PFSK-1 (cell line): Measurements from ENCODE around the gene LRP2.

ENCODE experiments used
- FOXP2 ChIP-seq: optimal IDR thresholded peaks from 2 replicates; pipeline ENCODE3; 2011; ENCODE audit warnings: borderline replicate concordance, control low read depth, inconsistent platforms; ENCODE audit not compliant: insufficient read depth; ENCODE audit errors: extremely low read length, extremely low read depth
- POLR2AphosphoS5 ChIP-seq: IDR thresholded peaks from 2 replicates; pipeline ENCODE4 v1.6.1; 2012; ENCODE audit warnings: low read depth, mild to moderate bottlenecking, control low read depth, low read length, moderate library complexity
- SIN3A ChIP-seq: IDR thresholded peaks from 2 replicates; pipeline ENCODE4 v1.6.1; 2012; ENCODE audit warnings: mild to moderate bottlenecking, low read length, moderate library complexity, borderline replicate concordance; ENCODE audit not compliant: insufficient read depth
- TAF1 ChIP-seq: IDR thresholded peaks from 2 replicates; pipeline ENCODE4 v1.6.1; 2012; ENCODE audit warnings: low read length, control low read depth, borderline replicate concordance; ENCODE audit not compliant: insufficient read depth
- TF ChIP-seq, protein P1 (sequence below), 2 experiments: IDR thresholded peaks; 2 replicates each; pipeline versions ENCODE4 v1.6.1 to v1.8.0; 2011 to 2012; ENCODE audit warnings: low read depth in 2 of 2, low read length in 2 of 2, control low read depth in 1 of 2, inconsistent platforms in 1 of 2, mild to moderate bottlenecking in 1 of 2, moderate library complexity in 1 of 2; ENCODE audit not compliant: insufficient read depth in 1 of 2

LRP2 gene

DNA sequence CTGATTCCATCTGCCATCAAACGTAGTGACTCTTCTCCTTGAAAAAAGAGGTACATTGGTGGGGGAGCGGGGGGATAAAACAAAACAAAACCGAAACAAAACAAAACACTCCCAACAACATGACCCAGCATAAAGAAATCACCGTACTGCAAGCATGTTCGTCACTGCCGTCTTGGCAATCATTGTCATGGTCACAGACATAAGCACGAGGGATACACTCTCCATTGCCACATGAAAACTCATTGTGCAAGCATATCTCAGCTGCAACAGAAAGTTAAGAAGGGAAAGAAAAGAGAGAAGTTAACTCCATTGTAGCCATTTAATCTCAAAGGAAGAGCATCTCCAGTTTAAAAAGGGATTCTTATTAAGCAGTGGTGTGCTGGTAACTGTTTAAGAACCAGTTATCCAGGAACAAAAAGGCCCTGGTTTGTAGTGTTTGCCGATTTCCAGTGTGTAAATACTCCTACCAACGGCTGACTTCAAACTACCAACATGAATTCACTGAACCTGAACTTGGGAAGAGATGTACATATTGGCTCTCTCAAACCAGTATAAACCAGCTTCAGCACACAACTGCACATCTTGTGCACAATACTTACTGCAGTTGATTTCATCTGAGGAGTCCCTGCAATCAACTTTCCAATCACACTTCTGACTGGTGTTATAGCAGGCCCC, 68.2 kb downstream of the LRP2 start:
- TF ChIP-seq POLR2AphosphoS5 (no peak), FOXP2 (no peak), SIN3A (no peak), TAF1 (no peak)
- TF ChIP-seq, protein P1, sequence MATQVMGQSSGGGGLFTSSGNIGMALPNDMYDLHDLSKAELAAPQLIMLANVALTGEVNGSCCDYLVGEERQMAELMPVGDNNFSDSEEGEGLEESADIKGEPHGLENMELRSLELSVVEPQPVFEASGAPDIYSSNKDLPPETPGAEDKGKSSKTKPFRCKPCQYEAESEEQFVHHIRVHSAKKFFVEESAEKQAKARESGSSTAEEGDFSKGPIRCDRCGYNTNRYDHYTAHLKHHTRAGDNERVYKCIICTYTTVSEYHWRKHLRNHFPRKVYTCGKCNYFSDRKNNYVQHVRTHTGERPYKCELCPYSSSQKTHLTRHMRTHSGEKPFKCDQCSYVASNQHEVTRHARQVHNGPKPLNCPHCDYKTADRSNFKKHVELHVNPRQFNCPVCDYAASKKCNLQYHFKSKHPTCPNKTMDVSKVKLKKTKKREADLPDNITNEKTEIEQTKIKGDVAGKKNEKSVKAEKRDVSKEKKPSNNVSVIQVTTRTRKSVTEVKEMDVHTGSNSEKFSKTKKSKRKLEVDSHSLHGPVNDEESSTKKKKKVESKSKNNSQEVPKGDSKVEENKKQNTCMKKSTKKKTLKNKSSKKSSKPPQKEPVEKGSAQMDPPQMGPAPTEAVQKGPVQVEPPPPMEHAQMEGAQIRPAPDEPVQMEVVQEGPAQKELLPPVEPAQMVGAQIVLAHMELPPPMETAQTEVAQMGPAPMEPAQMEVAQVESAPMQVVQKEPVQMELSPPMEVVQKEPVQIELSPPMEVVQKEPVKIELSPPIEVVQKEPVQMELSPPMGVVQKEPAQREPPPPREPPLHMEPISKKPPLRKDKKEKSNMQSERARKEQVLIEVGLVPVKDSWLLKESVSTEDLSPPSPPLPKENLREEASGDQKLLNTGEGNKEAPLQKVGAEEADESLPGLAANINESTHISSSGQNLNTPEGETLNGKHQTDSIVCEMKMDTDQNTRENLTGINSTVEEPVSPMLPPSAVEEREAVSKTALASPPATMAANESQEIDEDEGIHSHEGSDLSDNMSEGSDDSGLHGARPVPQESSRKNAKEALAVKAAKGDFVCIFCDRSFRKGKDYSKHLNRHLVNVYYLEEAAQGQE (IDR thresholded peaks at IDR 0.05; ENCODE audit: insufficient read depth in 1 of 2, low read depth in 2 of 2, low read length in 2 of 2), result no peak

DNA sequence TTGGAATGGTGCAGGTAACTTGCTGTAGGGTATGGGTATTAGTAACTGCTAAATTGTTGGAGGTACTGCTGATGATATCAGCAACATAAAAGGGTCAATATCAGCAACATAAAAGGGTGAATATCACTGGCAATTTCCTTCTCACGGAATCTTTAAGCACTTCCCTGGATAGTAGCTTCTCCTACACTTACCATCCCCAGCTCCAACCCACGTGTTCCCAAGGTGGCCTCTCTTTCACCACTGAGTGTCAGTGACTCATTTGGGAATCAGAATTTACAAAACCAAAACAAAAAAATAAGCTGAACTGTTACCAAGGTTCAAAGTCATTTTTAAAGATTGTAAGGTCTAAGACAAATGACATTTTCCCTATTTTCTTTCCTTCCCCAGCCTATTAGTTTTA, 70.8 kb downstream of the LRP2 start:
- TF ChIP-seq, protein P1 (IDR thresholded peaks at IDR 0.05; ENCODE audit: insufficient read depth in 1 of 2, low read depth in 2 of 2, low read length in 2 of 2), result no peak

DNA sequence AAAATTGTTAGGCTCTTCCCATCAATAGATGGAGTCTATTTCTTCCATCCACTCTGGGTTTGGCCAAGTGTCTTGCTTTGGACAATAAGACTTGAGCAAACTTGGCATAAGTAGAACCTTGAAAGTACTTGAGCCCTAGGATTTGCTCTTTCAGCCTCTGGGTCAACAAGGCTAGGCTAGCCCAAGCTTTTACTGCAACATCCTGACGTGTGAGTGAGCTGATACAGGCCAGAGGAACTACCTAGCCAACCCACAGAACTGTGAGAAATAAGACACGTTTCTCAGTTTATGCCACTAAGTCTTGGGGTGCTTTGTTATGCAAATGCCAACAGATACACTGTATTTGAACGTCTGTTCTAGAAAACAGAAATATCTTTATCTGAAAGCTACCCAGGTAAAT, 71.9 kb downstream of the LRP2 start:
- no peak for TF ChIP-seq FOXP2
- no peak for TF ChIP-seq TAF1
- no peak for TF ChIP-seq SIN3A
- TF ChIP-seq, protein P1 (IDR thresholded peaks at IDR 0.05; ENCODE audit: insufficient read depth in 1 of 2, low read depth in 2 of 2, low read length in 2 of 2), result no peak

DNA sequence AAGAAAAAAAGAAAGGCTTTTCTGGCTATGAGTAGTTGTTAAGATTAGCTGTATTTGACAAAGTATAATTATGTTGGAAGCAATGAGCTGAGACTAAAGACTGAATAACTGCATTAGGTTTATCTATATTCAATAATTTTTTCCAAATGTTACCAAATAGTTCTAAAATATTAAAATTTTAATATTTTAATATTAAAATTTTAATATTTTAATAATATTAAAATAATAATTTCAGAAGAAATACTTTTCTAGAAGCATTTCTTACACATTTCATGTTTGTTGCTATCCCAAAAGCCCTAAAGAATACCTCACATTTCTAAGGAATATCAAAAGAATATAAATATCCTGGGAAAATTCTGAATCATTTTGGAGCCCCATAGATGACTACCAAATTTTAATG, 74.7 kb downstream of the LRP2 start:
- TF ChIP-seq, protein P1 (IDR thresholded peaks at IDR 0.05; ENCODE audit: insufficient read depth in 1 of 2, low read depth in 2 of 2, low read length in 2 of 2), result no peak
- TF ChIP-seq SIN3A (no peak), POLR2AphosphoS5 (no peak), TAF1 (no peak)

DNA sequence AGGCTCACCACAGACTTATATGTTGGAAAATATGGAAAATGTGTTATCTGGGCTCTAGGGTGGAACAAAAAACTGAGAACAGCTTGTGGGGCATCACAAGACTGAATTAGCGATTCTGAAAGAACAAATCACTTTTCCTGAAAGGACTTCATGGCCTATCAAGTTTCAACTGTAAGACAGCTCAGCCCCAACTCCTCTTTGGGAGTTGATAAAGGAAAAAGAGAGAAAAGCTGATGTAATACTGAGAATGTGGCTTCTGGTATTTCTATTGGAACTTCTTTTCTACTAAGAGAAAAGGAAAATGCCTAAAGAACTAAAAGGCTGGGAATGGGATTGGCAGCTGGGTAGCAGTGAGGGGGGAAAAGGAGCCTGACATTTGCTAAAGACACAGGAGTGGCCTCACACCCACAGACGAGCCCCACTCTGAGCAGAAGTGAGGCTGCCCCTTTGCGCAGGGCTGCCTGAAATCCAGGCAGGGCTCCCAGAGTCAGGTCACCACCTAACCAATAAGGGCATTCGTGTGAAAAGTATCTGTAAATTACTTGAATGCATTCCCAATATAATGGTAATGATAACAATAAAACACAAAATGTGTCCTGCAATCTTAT, 75.6 kb downstream of the LRP2 start:
- TF ChIP-seq, protein P1 (IDR thresholded peaks at IDR 0.05; ENCODE audit: insufficient read depth in 1 of 2, low read depth in 2 of 2, low read length in 2 of 2), result no peak
- TF ChIP-seq TAF1, result no peak
- no peak for TF ChIP-seq SIN3A
- no peak for TF ChIP-seq FOXP2
- no peak for TF ChIP-seq POLR2AphosphoS5
